ENCODE results near the gene COL13A1.
A peak's percentile ranks its signal among the peaks of the same experiment; 100 is the strongest.

DNA sequence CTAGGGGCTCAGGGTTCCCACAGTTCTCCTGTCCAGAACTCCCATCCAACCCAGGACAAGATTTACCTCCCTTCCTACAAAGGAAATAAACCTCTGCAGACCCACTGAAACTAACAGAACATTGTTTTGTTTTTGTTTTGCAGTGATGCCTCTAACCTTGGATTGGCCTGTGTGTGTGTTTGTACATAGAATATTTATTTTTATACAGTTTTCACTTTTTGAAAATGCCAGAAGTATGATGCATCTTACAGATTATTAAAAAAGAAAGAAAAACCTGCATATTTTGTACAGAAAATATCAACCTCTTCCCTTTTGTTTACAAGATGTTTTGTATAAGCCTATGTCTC lies 156.8 kb downstream of the COL13A1 start:
- TF ChIP-seq, protein P1, sequence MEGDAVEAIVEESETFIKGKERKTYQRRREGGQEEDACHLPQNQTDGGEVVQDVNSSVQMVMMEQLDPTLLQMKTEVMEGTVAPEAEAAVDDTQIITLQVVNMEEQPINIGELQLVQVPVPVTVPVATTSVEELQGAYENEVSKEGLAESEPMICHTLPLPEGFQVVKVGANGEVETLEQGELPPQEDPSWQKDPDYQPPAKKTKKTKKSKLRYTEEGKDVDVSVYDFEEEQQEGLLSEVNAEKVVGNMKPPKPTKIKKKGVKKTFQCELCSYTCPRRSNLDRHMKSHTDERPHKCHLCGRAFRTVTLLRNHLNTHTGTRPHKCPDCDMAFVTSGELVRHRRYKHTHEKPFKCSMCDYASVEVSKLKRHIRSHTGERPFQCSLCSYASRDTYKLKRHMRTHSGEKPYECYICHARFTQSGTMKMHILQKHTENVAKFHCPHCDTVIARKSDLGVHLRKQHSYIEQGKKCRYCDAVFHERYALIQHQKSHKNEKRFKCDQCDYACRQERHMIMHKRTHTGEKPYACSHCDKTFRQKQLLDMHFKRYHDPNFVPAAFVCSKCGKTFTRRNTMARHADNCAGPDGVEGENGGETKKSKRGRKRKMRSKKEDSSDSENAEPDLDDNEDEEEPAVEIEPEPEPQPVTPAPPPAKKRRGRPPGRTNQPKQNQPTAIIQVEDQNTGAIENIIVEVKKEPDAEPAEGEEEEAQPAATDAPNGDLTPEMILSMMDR (IDR thresholded peaks at IDR 0.05 in 8 of 11, conservative IDR thresholded peaks at IDR 0.05 in 3 of 11) = peak in 4 of 11 experiments; percentile 3 to 43 (median 22)
- no peak for TF ChIP-seq POLR2A (IDR thresholded peaks at IDR 0.05)
